ENCODE measurements around the gene NPB.
A peak's percentile ranks its signal among the peaks of the same experiment; 100 is the strongest.
"Not testable (repeated sequence)": the region's sequence is repeated elsewhere in the genome, so short reads cannot be mapped to it uniquely, and the experiment has no call there.

Gene NPB

GRCh38 chr17:81910840-81911276 lies 8.8 kb downstream of the NPB start:
- H3K36me3 Mint-ChIP-seq (ENCODE audit: low read depth) = peaks cover 17% of the 10 kb centered on the region
- no peaks in the 10 kb centered on the region for H3K9me3 Mint-ChIP-seq
- H3K27ac Mint-ChIP-seq = peak overlapping the region; percentile 64
- H3K4me3 Mint-ChIP-seq = peak overlapping the region; percentile 81
- DNase-seq (no peak), ATAC-seq (peak; percentile 21)
- no peaks in the 10 kb centered on the region for H3K27me3 Mint-ChIP-seq
- peaks cover 4% of the 10 kb centered on the region for H3K4me1 Mint-ChIP-seq

- H3K4me3 Mint-ChIP-seq = peak within 1 kb of the TSS; percentile 81
- DNase-seq = peak; percentile 94
- no peaks in the 10 kb centered on the region for H3K27me3 Mint-ChIP-seq
Measured at GRCh38 chr17:81911277-81911961, 9.4 kb downstream of the NPB start, which contains the start of gene PCYT2. TSS of gene PCYT2 (minus strand) at chr17:81911399. CDS start at chr17:81911355, 44 bp downstream.

GRCh38 chr17:81911969-81912368 lies 9.9 kb downstream of the NPB start:
- peak overlapping the region; percentile 36 for H3K4me3 Mint-ChIP-seq
- ATAC-seq (no peak), DNase-seq (no peak)
- no peaks in the 10 kb centered on the region for H3K27me3 Mint-ChIP-seq
- no peaks in the 10 kb centered on the region for H3K9me3 Mint-ChIP-seq
- H3K27ac Mint-ChIP-seq = no peak overlapping the region
- H3K4me1 Mint-ChIP-seq = peaks cover 11% of the 10 kb centered on the region
- H3K36me3 Mint-ChIP-seq (ENCODE audit: low read depth) = peaks cover 18% of the 10 kb centered on the region

More at GRCh38 chr17:81911277-81911961, 9.4 kb downstream of the NPB start, which contains the start of gene PCYT2:
- Mint-ChIP-seq H3K9me3 (no peaks in the 10 kb centered on the region), H3K36me3 (ENCODE audit: low read depth) (peaks cover 18% of the 10 kb centered on the region), H3K4me1 (peaks cover 6% of the 10 kb centered on the region), H3K27ac (peak within 1 kb of the TSS; percentile 64)
- ATAC-seq = peak; percentile 90

GRCh38 chr17:81912441-81913309 lies 10.6 kb downstream of the NPB start:
- DNase-seq = no peak
- peak overlapping the region; percentile 36 for H3K4me3 Mint-ChIP-seq
- H3K4me1 Mint-ChIP-seq = peaks cover 15% of the 10 kb centered on the region
- no peaks in the 10 kb centered on the region for H3K27me3 Mint-ChIP-seq
- H3K9me3 Mint-ChIP-seq = no peaks in the 10 kb centered on the region
- no peak for ATAC-seq
- peaks cover 18% of the 10 kb centered on the region for H3K36me3 Mint-ChIP-seq (ENCODE audit: low read depth)
- no peak overlapping the region for H3K27ac Mint-ChIP-seq

- no peaks in the 10 kb centered on the region for H3K9me3 Mint-ChIP-seq
- ATAC-seq (no peak), DNase-seq (no peak)
- H3K4me1 Mint-ChIP-seq = peaks cover 20% of the 10 kb centered on the region
- no peaks in the 10 kb centered on the region for H3K27me3 Mint-ChIP-seq
- H3K36me3 Mint-ChIP-seq (ENCODE audit: low read depth) = peaks cover 16% of the 10 kb centered on the region
- no peak overlapping the region for H3K4me3 Mint-ChIP-seq
- H3K27ac Mint-ChIP-seq = no peak overlapping the region
Measured at GRCh38 chr17:81913394-81914102, 11.5 kb downstream of the NPB start.

DNA sequence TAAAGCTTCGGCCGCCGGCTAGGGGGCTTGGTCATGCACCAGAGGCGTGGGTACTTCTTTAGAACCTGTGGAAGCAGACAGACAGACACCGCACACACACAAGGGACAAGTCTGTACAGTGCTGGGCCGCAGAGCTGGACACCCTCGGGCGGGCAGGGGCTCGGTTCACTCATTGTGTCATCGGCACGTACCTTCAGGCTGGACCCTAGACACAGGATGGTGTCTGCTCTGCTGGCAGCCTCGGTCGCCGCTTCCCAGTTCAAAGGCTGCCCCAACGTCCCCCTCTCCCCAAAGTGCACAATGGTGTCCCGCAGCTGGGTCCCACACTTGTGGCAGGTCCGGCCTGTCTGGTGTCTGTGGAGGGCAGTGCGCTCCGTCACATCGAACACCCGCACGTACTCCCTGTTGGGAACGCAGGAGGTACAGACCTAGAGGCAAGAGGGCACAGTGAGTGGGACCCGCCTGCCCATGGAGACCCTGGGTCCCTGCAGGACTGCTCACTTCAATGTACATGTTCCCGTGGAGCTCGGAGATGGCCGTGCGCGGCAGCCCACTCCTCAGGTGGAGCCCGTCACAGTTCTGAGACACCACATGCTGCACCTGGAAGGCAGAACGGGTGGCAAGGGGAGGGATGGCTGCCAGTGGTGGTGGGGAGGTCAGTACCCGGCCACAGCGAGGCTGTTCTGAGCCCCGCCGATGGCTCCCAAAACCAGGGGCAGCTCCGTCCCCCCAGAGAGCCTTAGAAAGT lies 12.2 kb downstream of the NPB start:
- Mint-ChIP-seq H3K4me3 (no peak overlapping the region), H3K9me3 (no peaks in the 10 kb centered on the region), H3K4me1 (peaks cover 22% of the 10 kb centered on the region), H3K27ac (no peak overlapping the region), H3K27me3 (no peaks in the 10 kb centered on the region), H3K36me3 (ENCODE audit: low read depth) (peaks cover 16% of the 10 kb centered on the region)
- ATAC-seq = no peak
- no peak for DNase-seq

- Mint-ChIP-seq H3K36me3 (ENCODE audit: low read depth) (peaks cover 16% of the 10 kb centered on the region), H3K4me1 (peaks cover 22% of the 10 kb centered on the region), H3K27me3 (no peaks in the 10 kb centered on the region), H3K9me3 (no peaks in the 10 kb centered on the region), H3K4me3 (no peak overlapping the region), H3K27ac (no peak overlapping the region)
- ATAC-seq (no peak), DNase-seq (no peak)
Measured at GRCh38 chr17:81915331-81915730, 13.3 kb downstream of the NPB start.

DNA sequence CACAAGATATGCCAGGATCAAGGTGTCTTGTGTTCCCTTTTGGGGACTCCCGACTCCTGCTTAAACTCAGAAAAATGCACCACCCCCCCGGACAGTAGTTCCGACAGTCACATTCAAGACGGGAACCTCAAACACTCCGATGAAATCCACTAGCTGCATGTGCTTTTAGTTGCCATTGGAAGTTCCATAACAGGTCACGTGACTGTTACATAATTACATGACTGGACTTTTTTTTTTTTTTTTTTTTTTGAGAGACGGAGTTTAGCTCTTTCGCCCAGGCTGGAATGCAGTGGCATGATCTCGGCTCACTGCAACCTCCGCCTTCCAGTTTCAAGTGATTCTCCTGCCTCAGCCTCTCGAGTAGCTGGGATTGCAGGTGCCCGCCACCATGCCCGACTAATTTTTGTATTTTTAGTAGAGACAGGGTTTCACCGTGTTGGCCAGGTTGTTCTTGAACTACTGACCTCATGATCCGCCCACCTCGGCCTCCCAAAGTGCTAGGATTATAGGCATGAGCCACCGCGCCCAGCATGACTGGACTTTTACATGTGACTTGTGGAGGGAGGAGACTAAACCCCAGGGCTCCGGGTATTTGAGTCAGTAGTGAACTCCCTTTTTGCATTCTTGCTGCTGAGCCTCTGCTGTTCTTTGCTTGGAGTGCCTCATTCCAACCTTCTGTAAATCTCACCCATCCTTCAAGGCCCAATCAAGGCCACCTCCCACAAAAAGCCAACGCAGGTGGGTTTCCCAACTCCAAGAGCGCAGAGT lies 14.4 kb downstream of the NPB start:
- DNase-seq (no peak), ATAC-seq (no peak)
- H3K27me3 Mint-ChIP-seq = no peaks in the 10 kb centered on the region
- H3K4me1 Mint-ChIP-seq = peaks cover 22% of the 10 kb centered on the region
- peak overlapping the region; percentile 69 for H3K27ac Mint-ChIP-seq
- H3K4me3 Mint-ChIP-seq = peak overlapping the region; percentile 77
- H3K9me3 Mint-ChIP-seq = no peaks in the 10 kb centered on the region
- peaks cover 18% of the 10 kb centered on the region for H3K36me3 Mint-ChIP-seq (ENCODE audit: low read depth)

- peaks cover 17% of the 10 kb centered on the region for H3K36me3 Mint-ChIP-seq (ENCODE audit: low read depth)
- DNase-seq (peak; percentile 83), ATAC-seq (peak; percentile 75)
- H3K27ac Mint-ChIP-seq = peak within 1 kb of the TSS; percentile 69
- H3K27me3 Mint-ChIP-seq = no peaks in the 10 kb centered on the region
- H3K9me3 Mint-ChIP-seq = no peaks in the 10 kb centered on the region
- peak within 1 kb of the TSS; percentile 77 for H3K4me3 Mint-ChIP-seq
- peaks cover 20% of the 10 kb centered on the region for H3K4me1 Mint-ChIP-seq
Measured at GRCh38 chr17:81917565-81918332, 15.7 kb downstream of the NPB start, which contains the start of gene SIRT7. TSS of gene SIRT7 (minus strand) at chr17:81918176. CDS start at chr17:81918131, 45 bp downstream.

- peaks cover 11% of the 10 kb centered on the region for H3K36me3 Mint-ChIP-seq (ENCODE audit: low read depth)
Measured at GRCh38 chr17:81918333-81918669, 16.3 kb downstream of the NPB start.

GRCh38 chr17:81918832-81919545 lies 17.0 kb downstream of the NPB start:
- H3K36me3 Mint-ChIP-seq (ENCODE audit: low read depth) = peaks cover 11% of the 10 kb centered on the region
- no peak overlapping the region for H3K27ac Mint-ChIP-seq
- ATAC-seq (no peak), DNase-seq (no peak)
- peaks cover 20% of the 10 kb centered on the region for H3K4me1 Mint-ChIP-seq
- H3K27me3 Mint-ChIP-seq = no peaks in the 10 kb centered on the region
- no peak overlapping the region for H3K4me3 Mint-ChIP-seq
- no peaks in the 10 kb centered on the region for H3K9me3 Mint-ChIP-seq

More at GRCh38 chr17:81918333-81918669, 16.3 kb downstream of the NPB start:
- DNase-seq, H3K27me3 Mint-ChIP-seq, H3K9me3 Mint-ChIP-seq: not testable (repeated sequence)
- H3K4me3 Mint-ChIP-seq = peak overlapping the region; percentile 77
- peak overlapping the region; percentile 67 for H3K27ac Mint-ChIP-seq
- peak; percentile 11 for ATAC-seq
- peaks cover 20% of the 10 kb centered on the region for H3K4me1 Mint-ChIP-seq

Measured in activated naive CD8-positive, alpha-beta T cell treated with anti-CD3 and anti-CD28 coated beads, Interleukin-2, amount 50 U/mL, for 24 hours (primary cell).